Measurements from ENCODE around the gene VEGFB. TPM values are rescaled to one million over a fixed set of nuclear protein-coding genes. Genes with fewer than 3 reads are reported as not detected.

The VEGFB gene
- total RNA-seq, 1 donor from 2014 or later = 12.3 TPM

- Mint-ChIP-seq H3K36me3 (ENCODE audit: unreplicated experiment) (peaks cover 5% of the 10 kb centered on the region), H3K4me3 (ENCODE audit: unreplicated experiment) (no peak overlapping the region), H3K4me1 (ENCODE audit: low read depth, unreplicated experiment) (peaks cover 7% of the 10 kb centered on the region), H3K27ac (ENCODE audit: unreplicated experiment) (no peak overlapping the region), H3K9me3 (ENCODE audit: unreplicated experiment) (peaks cover 6% of the 10 kb centered on the region), H3K27me3 (ENCODE audit: unreplicated experiment) (peaks cover 13% of the 10 kb centered on the region)
- no peak for TF ChIP-seq CTCF (IDR thresholded peaks at IDR 0.05; ENCODE audit: partially characterized antibody, unreplicated experiment)
- no peak for DNase-seq
These were observed 54.0 kb downstream of the VEGFB start for GRCh38 chr11:64288353-64288750.

Other genes starting within 250 kb of the VEGFB start
- gene OTUB1, start 248.1 kb upstream of the VEGFB start, total RNA-seq (ENCODE audit: unreplicated experiment) = 126 TPM
- 3.7 TPM for gene FLRT1, start 198.7 kb upstream of the VEGFB start, total RNA-seq (ENCODE audit: unreplicated experiment)
- gene MACROD1, start 68.5 kb upstream of the VEGFB start, total RNA-seq (ENCODE audit: unreplicated experiment) = 12.7 TPM
- 160 TPM for gene STIP1, start 48.4 kb upstream of the VEGFB start, total RNA-seq (ENCODE audit: unreplicated experiment)
- gene FERMT3, start 27.9 kb upstream of the VEGFB start, total RNA-seq (ENCODE audit: unreplicated experiment) = 2.0 TPM
- 39.0 TPM for gene TRPT1, start 8.4 kb upstream of the VEGFB start, total RNA-seq (ENCODE audit: unreplicated experiment)
- 37.0 TPM for gene NUDT22, start 8.3 kb upstream of the VEGFB start, total RNA-seq (ENCODE audit: unreplicated experiment)
- gene DNAJC4, start 4.0 kb upstream of the VEGFB start, total RNA-seq (ENCODE audit: unreplicated experiment) = 30.5 TPM
- gene FKBP2, start 6.5 kb downstream of the VEGFB start, total RNA-seq (ENCODE audit: unreplicated experiment) = 31.4 TPM
- gene PPP1R14B, start 12.4 kb downstream of the VEGFB start, total RNA-seq (ENCODE audit: unreplicated experiment) = 348 TPM
- gene PLCB3, start 16.9 kb downstream of the VEGFB start, total RNA-seq (ENCODE audit: unreplicated experiment) = 36.2 TPM
- 47.0 TPM for gene BAD, start 50.1 kb downstream of the VEGFB start, total RNA-seq (ENCODE audit: unreplicated experiment)
- 52.5 TPM for gene GPR137, start 51.3 kb downstream of the VEGFB start, total RNA-seq (ENCODE audit: unreplicated experiment)
- gene KCNK4, start 56.7 kb downstream of the VEGFB start, total RNA-seq (ENCODE audit: unreplicated experiment) = 0.47 TPM
- not detected for gene CATSPERZ, start 65.8 kb downstream of the VEGFB start, total RNA-seq (ENCODE audit: unreplicated experiment)
- 69.9 TPM for gene ESRRA, start 70.9 kb downstream of the VEGFB start, total RNA-seq (ENCODE audit: unreplicated experiment)
- gene TRMT112, start 83.0 kb downstream of the VEGFB start, total RNA-seq (ENCODE audit: unreplicated experiment) = 93.1 TPM
- gene PRDX5, start 83.5 kb downstream of the VEGFB start, total RNA-seq (ENCODE audit: unreplicated experiment) = 418 TPM
- 83.6 TPM for gene CCDC88B, start 105.6 kb downstream of the VEGFB start, total RNA-seq (ENCODE audit: unreplicated experiment)
- gene RPS6KA4, start 124.6 kb downstream of the VEGFB start, total RNA-seq (ENCODE audit: unreplicated experiment) = 3.2 TPM

Data from glutamatergic neuron (in vitro differentiated cells).